GM19372 (cell line): ENCODE data around the gene ANGPTL2.

Experiments used
- ATAC-seq: cut with Tn5 transposase; IDR thresholded peaks from one replicate; pipeline ENCODE4 v1.9.1; 2021; ENCODE audit warnings: mild to moderate bottlenecking, low read depth, moderate library complexity; ENCODE audit not compliant: unreplicated experiment

The ANGPTL2 gene

DNA sequence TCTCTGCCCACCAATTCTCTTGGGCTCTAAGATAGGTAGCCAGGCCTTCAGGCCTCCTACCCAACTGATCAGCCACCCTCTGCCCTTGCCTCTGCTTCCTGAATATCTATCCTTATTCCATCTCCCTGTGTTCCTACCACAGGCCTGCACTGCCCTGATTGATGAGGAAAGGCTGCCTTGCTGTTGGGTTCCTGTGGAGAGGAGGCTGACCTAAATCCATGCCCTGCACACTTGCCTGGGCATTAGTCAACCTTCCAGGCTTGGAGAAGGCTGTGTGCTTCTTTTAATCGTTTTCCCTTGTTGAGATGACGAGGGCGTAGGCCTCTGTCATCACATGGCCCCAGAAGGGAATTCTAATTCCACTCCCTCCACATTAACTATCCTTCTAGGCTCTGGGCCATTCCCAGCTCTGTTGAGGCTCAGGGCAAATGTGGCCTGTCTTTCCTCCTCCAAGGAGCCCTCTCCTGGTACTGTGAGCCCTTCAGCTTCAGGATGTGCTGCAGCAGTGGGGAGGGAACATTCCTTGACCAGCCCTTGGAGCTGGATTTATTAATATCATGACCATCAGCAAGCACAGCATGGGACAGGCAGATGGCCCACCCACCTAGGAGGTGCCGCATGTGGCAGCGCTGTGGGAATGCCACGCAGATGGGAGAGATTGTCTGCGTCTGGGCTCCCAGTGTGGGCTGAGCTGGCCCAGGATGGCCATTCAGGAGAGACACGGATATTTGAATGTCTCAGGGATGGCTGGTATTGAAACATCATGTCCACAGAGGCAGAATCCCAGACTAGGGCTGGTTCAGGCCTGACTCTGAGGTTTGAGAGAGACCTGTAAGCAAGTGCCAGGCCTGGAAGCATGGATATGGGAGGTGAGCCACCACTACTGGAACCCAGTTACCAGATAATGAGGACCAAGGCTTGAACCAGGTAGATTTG lies 40.9 kb downstream of the ANGPTL2 start:
- no peak for ATAC-seq

- ATAC-seq = no peak
These were observed 42.8 kb downstream of the ANGPTL2 start for GRCh38 chr9:127079446-127080140.

- ATAC-seq = no peak
These were observed 43.4 kb downstream of the ANGPTL2 start for GRCh38 chr9:127078988-127079387.

DNA sequence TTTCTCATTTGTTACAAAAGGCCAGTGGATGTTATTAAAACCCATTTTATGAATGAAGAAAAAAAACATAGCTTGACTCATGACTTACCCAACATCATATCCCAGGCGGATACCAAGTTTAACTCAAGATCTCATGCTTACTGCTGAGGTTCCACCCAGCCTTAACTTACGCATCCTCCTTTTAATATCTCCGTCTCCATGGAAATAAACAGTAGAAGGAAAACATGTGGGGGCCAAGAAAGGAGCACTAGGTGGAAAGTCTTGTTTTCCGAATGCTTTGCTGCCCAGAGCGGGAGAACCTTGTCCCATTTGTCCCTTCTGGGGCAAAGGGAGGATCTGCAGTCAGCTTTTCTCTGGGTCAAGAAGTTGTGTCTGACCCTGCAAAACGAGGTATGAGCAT lies 44.1 kb downstream of the ANGPTL2 start:
- ATAC-seq = no peak

- no peak for ATAC-seq
These were observed 44.8 kb downstream of the ANGPTL2 start for GRCh38 chr9:127077644-127077946.

- no peak for ATAC-seq
These were observed 45.4 kb downstream of the ANGPTL2 start for GRCh38 chr9:127076860-127077643.

DNA sequence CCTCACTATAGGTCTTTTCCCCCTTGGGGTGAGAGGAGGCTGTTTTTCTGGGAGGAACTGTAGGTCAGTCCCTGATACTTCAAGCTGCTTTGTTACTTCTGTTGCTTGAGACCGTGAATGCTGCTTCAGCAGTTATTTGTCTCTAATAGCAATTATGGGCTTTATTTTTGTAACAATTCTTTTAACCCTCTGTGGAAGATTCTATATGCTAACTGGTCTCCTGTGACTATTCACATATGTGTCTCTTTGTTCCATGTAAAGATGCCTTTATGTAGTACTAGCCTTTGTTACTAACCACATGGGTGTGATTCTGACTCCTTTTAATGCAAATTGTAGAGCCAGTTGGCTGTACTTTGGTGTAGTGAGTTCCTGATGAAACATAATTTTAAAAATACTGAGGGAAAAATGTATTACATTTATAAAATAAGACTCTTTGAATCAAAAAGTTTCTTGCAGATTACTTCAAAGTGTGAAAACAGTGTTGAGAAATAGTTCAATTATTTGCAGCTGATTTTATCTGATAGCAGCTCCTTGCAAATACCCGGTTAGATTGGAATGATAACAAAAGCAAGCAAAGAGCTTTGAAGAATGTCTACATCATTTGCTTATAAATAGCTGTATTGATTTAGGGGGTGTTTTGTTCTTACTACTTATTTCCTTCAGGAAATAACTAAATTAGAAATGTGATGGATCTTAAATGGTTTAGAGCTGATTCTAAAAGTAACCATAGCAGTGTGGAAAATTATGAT lies 46.6 kb downstream of the ANGPTL2 start:
- ATAC-seq = no peak

DNA sequence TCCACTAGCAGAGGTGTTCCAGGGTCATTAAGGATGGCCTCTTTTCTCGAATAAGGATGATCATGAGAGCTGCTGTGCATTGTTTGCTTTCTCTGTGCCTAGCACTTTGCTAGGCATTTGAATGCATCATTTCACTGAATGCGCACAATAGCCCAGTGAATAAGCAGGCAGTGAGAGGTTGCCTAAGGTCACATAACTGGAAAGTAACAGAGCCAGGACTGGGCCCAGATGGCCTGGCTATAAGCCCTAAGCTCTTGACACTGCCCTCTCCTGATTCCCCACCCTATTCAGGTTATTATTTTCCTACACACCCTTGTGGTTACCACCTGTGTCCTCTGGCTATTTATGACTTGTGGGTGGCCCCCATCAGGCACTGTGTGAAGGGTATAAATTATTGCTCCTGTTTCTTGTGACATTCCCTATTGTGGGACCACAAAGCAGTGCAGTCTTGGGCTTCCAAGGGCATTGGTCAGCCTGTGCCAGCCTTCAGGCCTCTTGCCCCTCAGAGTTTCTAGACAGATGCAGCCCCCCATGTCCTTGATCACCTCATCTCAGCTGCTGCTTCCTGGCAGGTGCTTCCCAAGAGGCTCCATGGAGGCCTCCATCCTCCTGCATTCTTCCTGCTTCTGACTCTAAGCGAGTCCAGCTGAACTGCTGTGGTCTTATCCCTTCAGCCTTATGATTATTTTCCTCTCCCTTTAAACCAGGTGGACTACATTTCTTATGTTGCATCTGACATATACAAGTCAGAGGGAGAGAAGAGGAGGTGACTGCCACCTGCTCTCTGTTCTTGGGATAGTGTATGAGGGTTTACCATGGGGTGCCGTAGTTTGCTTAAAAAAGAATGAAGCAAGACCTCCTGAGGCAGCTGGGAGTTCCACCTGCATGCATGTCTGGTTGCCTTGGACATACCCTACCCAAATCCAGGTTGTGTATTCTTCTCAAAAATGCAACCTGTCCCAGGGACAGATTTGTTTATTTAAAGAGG lies 47.6 kb downstream of the ANGPTL2 start:
- no peak for ATAC-seq

GRCh38 chr9:127067603-127068220 lies 54.7 kb downstream of the ANGPTL2 start:
- ATAC-seq = no peak

GRCh38 chr9:127066851-127067136 lies 55.6 kb downstream of the ANGPTL2 start:
- no peak for ATAC-seq

GRCh38 chr9:127066060-127066850 lies 56.2 kb downstream of the ANGPTL2 start:
- no peak for ATAC-seq

DNA sequence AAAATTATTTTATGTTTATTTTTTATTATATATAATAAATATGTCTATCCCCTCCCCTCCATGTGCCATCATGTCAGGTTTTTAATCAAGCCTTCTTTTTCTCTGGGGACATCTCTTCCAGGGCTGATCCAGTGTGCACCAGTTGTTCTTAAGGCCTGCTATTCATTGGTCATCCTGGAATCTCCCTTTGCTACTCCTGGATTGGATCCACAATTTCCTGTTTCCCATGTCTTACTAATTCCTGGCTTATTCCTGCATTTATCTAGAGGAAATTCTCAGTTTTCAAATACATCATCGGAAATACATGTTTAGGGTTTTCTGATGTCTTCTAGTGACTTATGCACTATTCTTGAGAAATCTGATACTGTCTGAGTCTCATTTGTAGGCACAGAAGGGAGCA lies 56.8 kb downstream of the ANGPTL2 start:
- ATAC-seq = no peak

- no peak for ATAC-seq
These were observed 58.1 kb downstream of the ANGPTL2 start for GRCh38 chr9:127064335-127064734.

DNA sequence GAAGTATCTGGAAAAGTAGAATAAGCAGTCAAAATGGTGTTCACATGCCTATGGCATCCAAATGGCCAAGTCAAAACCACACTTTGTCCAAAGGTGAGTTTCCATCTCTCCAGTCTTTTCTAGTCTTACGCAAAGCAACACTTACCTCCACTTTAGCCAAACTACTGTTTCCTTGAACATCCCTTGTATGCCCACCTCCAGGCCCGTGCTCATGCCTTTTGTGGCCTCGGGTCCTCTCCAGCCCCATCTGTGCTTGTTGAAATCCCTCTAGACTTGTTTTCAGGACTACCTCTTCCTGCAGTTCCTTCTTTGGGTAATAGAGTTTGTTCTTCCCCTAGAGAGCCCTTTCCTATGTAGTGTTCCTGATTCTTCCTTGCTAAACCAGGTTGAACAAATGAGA lies 61.0 kb downstream of the ANGPTL2 start:
- ATAC-seq = no peak

- ATAC-seq = no peak
These were observed 62.6 kb downstream of the ANGPTL2 start for GRCh38 chr9:127059765-127060361.

DNA sequence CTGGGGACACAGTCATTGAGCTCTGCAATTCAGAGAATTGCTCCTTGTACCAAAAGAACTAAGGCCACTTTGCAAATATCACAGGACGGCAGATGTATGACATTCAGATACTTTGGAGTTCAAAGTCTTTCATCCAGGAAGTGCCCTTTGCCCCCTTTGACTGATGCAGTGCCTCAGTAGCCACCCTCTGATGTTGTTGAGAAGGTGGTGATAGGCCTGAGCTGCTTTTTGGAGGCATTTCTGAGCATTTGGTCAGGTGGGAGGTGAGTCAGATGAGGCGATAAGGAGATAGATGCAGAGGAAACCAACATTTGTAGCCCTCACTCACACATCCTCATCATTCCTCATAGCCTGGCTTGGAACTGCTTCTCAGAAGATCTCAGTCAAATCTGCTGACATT lies 63.4 kb downstream of the ANGPTL2 start:
- ATAC-seq = no peak

DNA sequence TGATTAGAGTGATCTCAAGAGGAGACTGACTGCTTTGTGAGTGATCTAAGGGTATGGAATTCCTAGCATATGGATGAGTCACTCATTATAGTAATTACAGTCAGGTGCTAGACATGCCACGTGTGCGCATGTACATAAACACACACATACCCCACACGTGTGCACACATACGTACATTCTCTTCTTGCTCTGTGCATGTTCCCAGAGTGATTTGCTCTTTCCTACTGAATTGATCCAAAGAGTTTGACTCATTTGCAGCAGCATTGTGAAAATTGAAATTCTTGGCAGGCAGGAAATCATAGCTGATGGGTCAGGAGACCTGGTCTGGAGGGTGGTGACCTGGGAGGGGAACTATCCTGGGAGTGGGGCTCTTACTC lies 63.8 kb downstream of the ANGPTL2 start:
- no peak for ATAC-seq
